K562 (cell line): Measurements from ENCODE around the gene RECQL5. TPM values are rescaled to one million over a fixed set of nuclear protein-coding genes. Genes with fewer than 3 reads are reported as not detected.

ENCODE experiments used
- BCL6 ChIP-seq: fragments of 250-450 bp; sonication (Bioruptor Pico); IDR thresholded peaks from 2 replicates; pipeline ENCODE4 v1.4.0; 2020
- CBX2 ChIP-seq: fragments of 200-600 bp; sonication (generic); IDR thresholded peaks from one replicate; pipeline ENCODE4 v1.6.1; 2012; ENCODE audit warnings: mild to moderate bottlenecking, low read length, inconsistent platforms; ENCODE audit not compliant: insufficient read depth, poor library complexity, severe bottlenecking
- CUX1 ChIP-seq: fragments of 200-800 bp; sonication (Bioruptor generic); IDR thresholded peaks from 2 replicates; pipeline ENCODE4 v1.6.1; 2016; ENCODE audit warnings: missing genetic modification characterization, missing compliant biosample characterization
- FOS ChIP-seq: IDR thresholded peaks from 3 replicates; pipeline ENCODE4 v1.6.1; 2011; ENCODE audit not compliant: insufficient read length; ENCODE audit errors: extremely low read depth
- GATAD2B ChIP-seq: fragments of 450-650 bp; IDR thresholded peaks from 2 replicates; pipeline ENCODE4 v1.6.1; 2017; ENCODE audit warnings: mild to moderate bottlenecking, borderline replicate concordance
- KAT7 ChIP-seq: sonication (generic); formaldehyde crosslinking; IDR thresholded peaks from 2 replicates; pipeline ENCODE4 v1.8.0; 2022; ENCODE audit warnings: missing genetic modification reagents, mild to moderate bottlenecking, borderline replicate concordance
- NFIX ChIP-seq: fragments of 250-450 bp; sonication (Bioruptor Pico); IDR thresholded peaks from 2 replicates; pipeline ENCODE4 v1.4.0; 2020; ENCODE audit warnings: low read depth, mild to moderate bottlenecking, moderate library complexity
- RAD21 ChIP-seq, 2 experiments: fragments of 250-450 bp in 1 of 2; fragments of 450-650 bp in 1 of 2; sonication (Bioruptor Pico) in 1 of 2; formaldehyde crosslinking in 1 of 2; IDR thresholded peaks in 1 of 2; conservative IDR thresholded peaks in 1 of 2; 2 replicates each; pipeline versions ENCODE4 v1.4.0 to v1.8.0; 2020 to 2022; ENCODE audit warnings: mild to moderate bottlenecking in 2 of 2, moderate library complexity in 1 of 2
- RNF2 ChIP-seq: sonication (generic); IDR thresholded peaks from 2 replicates; pipeline ENCODE4 v1.6.1; 2016
- SMAD1 ChIP-seq: fragments of 150-350 bp; IDR thresholded peaks from 2 replicates; pipeline ENCODE4 v1.6.1; 2014; ENCODE audit warnings: low read length, low read depth; ENCODE audit not compliant: partially characterized antibody
- SNIP1 ChIP-seq: fragments of 450-650 bp; IDR thresholded peaks from 2 replicates; pipeline ENCODE4 v1.7.1; 2017; ENCODE audit warnings: low read depth, mild to moderate bottlenecking
- ZNF121 ChIP-seq: sonication (generic); formaldehyde crosslinking; conservative IDR thresholded peaks from 2 replicates; pipeline ENCODE4 v1.8.0; 2022; ENCODE audit warnings: missing genetic modification reagents
- ZNF140 ChIP-seq: fragments of 250-450 bp; sonication (Bioruptor Pico); IDR thresholded peaks from 2 replicates; pipeline ENCODE4 v1.8.0; 2021; ENCODE audit warnings: moderate library complexity, mild to moderate bottlenecking, inconsistent platforms
- ZNF174 ChIP-seq: fragments of 250-450 bp; sonication (Bioruptor Pico); IDR thresholded peaks from 2 replicates; pipeline ENCODE4 v1.4.0; 2020; ENCODE audit warnings: mild to moderate bottlenecking
- ZNF347 ChIP-seq: fragments of 450-650 bp; formaldehyde crosslinking; IDR thresholded peaks from 2 replicates; pipeline ENCODE4 v1.4.0; 2020; ENCODE audit warnings: low read depth, mild to moderate bottlenecking, moderate library complexity
- polyA plus RNA-seq, 8 experiments: library from polyadenylated mRNA; depleted of rRNA in 4 of 8; stranded (reverse) in 5 of 8; unstranded in 3 of 8; fragments of >200 nt; fragmentation: Nextera tagmentation in 2 of 8; fragmentation: Illumina TruSeq in 1 of 8; extraction: Ambion mirVana in 2 of 8; extraction: Trizol in 1 of 8; gene quantifications; 2 replicates each; pipeline versions ENCODE4 v1.2.1 to v1.2.3, GENCODE V29; 2011 to 2014; ENCODE audit warnings: inconsistent platforms in 1 of 8, missing spikeins in 1 of 8
- total RNA-seq, 7 experiments: library from RNA; depleted of rRNA in 6 of 7; stranded (reverse); fragments of >200 nt in 6 of 7; fragmentation: Illumina TruSeq in 2 of 7; extraction: Trizol in 2 of 7; gene quantifications; 2 replicates each; pipeline versions ENCODE4 v1.2.1 to v1.2.3, GENCODE V29; 2011 to 2021; ENCODE audit warnings: low replicate concordance in 1 of 7
- TF ChIP-seq, protein P1 (sequence below): fragments of 450-650 bp; formaldehyde crosslinking; IDR thresholded peaks from 2 replicates; pipeline ENCODE4 v1.4.0; 2020; ENCODE audit warnings: mild to moderate bottlenecking, moderate library complexity
- TF ChIP-seq, protein P2 (sequence below), 2 experiments: fragments of 450-650 bp; conservative IDR thresholded peaks; 2 replicates each; pipeline ENCODE4 v1.6.1; 2017; ENCODE audit warnings: mild to moderate bottlenecking in 2 of 2, moderate library complexity in 2 of 2
- TF ChIP-seq, protein P3 (sequence below): sonication (generic); formaldehyde crosslinking; IDR thresholded peaks from 2 replicates; pipeline ENCODE4 v1.8.1; 2023; ENCODE audit warnings: mild to moderate bottlenecking, missing genetic modification reagents, moderate library complexity

The RECQL5 gene
- total and polyA plus RNA-seq, 9 of the 15 experiments (the other 6 are each of a cell fraction or from before 2014, with no cell fraction given), result 4.1 to 34.8 (median 16.4) TPM

- TF ChIP-seq, protein P1, sequence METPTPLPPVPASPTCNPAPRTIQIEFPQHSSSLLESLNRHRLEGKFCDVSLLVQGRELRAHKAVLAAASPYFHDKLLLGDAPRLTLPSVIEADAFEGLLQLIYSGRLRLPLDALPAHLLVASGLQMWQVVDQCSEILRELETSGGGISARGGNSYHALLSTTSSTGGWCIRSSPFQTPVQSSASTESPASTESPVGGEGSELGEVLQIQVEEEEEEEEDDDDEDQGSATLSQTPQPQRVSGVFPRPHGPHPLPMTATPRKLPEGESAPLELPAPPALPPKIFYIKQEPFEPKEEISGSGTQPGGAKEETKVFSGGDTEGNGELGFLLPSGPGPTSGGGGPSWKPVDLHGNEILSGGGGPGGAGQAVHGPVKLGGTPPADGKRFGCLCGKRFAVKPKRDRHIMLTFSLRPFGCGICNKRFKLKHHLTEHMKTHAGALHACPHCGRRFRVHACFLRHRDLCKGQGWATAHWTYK (CRISPR knock-in tag), result no peak
- no peak for TF ChIP-seq RNF2
- TF ChIP-seq GATAD2B, result peak; percentile 81
- TF ChIP-seq ZNF121 (CRISPR knock-in tag), result no peak
- no peak for TF ChIP-seq ZNF174 (CRISPR knock-in tag)
- no peak for TF ChIP-seq NFIX
- TF ChIP-seq, protein P2, sequence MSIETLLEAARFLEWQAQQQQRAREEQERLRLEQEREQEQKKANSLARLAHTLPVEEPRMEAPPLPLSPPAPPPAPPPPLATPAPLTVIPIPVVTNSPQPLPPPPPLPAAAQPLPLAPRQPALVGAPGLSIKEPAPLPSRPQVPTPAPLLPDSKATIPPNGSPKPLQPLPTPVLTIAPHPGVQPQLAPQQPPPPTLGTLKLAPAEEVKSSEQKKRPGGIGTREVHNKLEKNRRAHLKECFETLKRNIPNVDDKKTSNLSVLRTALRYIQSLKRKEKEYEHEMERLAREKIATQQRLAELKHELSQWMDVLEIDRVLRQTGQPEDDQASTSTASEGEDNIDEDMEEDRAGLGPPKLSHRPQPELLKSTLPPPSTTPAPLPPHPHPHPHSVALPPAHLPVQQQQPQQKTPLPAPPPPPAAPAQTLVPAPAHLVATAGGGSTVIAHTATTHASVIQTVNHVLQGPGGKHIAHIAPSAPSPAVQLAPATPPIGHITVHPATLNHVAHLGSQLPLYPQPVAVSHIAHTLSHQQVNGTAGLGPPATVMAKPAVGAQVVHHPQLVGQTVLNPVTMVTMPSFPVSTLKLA (conservative IDR thresholded peaks at IDR 0.05), result no peak
- no peak for TF ChIP-seq ZNF347
- TF ChIP-seq RAD21 (CRISPR knock-in tag; conservative IDR thresholded peaks at IDR 0.05 in 1 of 2, IDR thresholded peaks at IDR 0.05 in 1 of 2), result peak in 1 of 2 experiments; percentile 31; a peak in 2 of 4 replicates
- TF ChIP-seq BCL6 (CRISPR knock-in tag), result no peak
- no peak for TF ChIP-seq SNIP1
- no peak for TF ChIP-seq KAT7 (CRISPR knock-in tag)
- TF ChIP-seq CUX1 (CRISPR knock-in tag), result no peak
- TF ChIP-seq ZNF140, result no peak
- no peak for TF ChIP-seq CBX2
- no peak for TF ChIP-seq FOS
- TF ChIP-seq SMAD1, result no peak
- TF ChIP-seq, protein P3, sequence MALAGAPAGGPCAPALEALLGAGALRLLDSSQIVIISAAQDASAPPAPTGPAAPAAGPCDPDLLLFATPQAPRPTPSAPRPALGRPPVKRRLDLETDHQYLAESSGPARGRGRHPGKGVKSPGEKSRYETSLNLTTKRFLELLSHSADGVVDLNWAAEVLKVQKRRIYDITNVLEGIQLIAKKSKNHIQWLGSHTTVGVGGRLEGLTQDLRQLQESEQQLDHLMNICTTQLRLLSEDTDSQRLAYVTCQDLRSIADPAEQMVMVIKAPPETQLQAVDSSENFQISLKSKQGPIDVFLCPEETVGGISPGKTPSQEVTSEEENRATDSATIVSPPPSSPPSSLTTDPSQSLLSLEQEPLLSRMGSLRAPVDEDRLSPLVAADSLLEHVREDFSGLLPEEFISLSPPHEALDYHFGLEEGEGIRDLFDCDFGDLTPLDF (CRISPR knock-in tag), result no peak
Measured at GRCh38 chr17:75589012-75589918, 77.7 kb downstream of the RECQL5 start (continued).
